SK-N-SH treated with all-trans-retinoic acid at 6 μM for 48 hours (cell line): ENCODE data around the gene MTMR3.
A peak's percentile ranks its signal among the peaks of the same experiment; 100 is the strongest.

ENCODE experiments used
- ATAC-seq: fragments of 200-7000 bp; cut with Tn5 transposase; 3 replicates; pipeline ENCODE4 v1.9.1; 2020; ENCODE audit warnings: mild to moderate bottlenecking, moderate library complexity
- ARNTL ChIP-seq: fragments of 450-650 bp; formaldehyde crosslinking; IDR thresholded peaks from 2 replicates; pipeline ENCODE4 v1.5.0; 2020; ENCODE audit warnings: low read depth, mild to moderate bottlenecking, moderate library complexity, borderline replicate concordance
- BACH2 ChIP-seq: fragments of 250-450 bp; sonication (Bioruptor Pico); IDR thresholded peaks from 2 replicates; pipeline ENCODE4 v1.9.0; 2021; ENCODE audit warnings: mild to moderate bottlenecking, borderline replicate concordance
- CREB5 ChIP-seq: fragments of 250-450 bp; sonication (Bioruptor Pico); IDR thresholded peaks from 2 replicates; pipeline ENCODE4 v1.5.1; 2020; ENCODE audit warnings: low read depth, mild to moderate bottlenecking, moderate library complexity
- CSDC2 ChIP-seq: fragments of 250-450 bp; sonication (Bioruptor Pico); IDR thresholded peaks from 2 replicates; pipeline ENCODE4 v1.5.0; 2020; ENCODE audit warnings: mild to moderate bottlenecking, moderate library complexity
- ESRRG ChIP-seq: fragments of 250-450 bp; sonication (Bioruptor Pico); IDR thresholded peaks from 2 replicates; pipeline ENCODE4 v1.6.1; 2021; ENCODE audit warnings: mild to moderate bottlenecking
- GLIS3 ChIP-seq: fragments of 250-450 bp; sonication (Bioruptor Pico); IDR thresholded peaks from 2 replicates; pipeline ENCODE4 v1.5.0; 2020; ENCODE audit warnings: mild to moderate bottlenecking, moderate library complexity
- OSR1 ChIP-seq: fragments of 250-450 bp; sonication (Bioruptor Pico); IDR thresholded peaks from 2 replicates; pipeline ENCODE4 v1.8.0; 2022; ENCODE audit warnings: moderate library complexity, mild to moderate bottlenecking, inconsistent platforms
- PATZ1 ChIP-seq: fragments of 250-450 bp; sonication (Bioruptor Pico); IDR thresholded peaks from 2 replicates; pipeline ENCODE4 v1.8.0; 2020; ENCODE audit warnings: mild to moderate bottlenecking, moderate library complexity, borderline replicate concordance
- POU6F1 ChIP-seq: fragments of 250-450 bp; sonication (Bioruptor Pico); IDR thresholded peaks from 2 replicates; pipeline ENCODE4 v1.8.0; 2021; ENCODE audit warnings: low read depth, mild to moderate bottlenecking, moderate library complexity, borderline replicate concordance
- PPARA ChIP-seq: fragments of 250-450 bp; sonication (Bioruptor Pico); IDR thresholded peaks from 2 replicates; pipeline ENCODE4 v1.5.0; 2020; ENCODE audit warnings: mild to moderate bottlenecking, borderline replicate concordance
- RARB ChIP-seq: fragments of 250-450 bp; sonication (Bioruptor Pico); IDR thresholded peaks from 2 replicates; pipeline ENCODE4 v1.8.0; 2021; ENCODE audit warnings: mild to moderate bottlenecking, moderate library complexity
- SNAI2 ChIP-seq: fragments of 250-450 bp; sonication (Bioruptor Pico); IDR thresholded peaks from 2 replicates; pipeline ENCODE4 v1.5.0; 2020; ENCODE audit warnings: mild to moderate bottlenecking, moderate library complexity
- TCF4 ChIP-seq: fragments of 250-450 bp; sonication (Bioruptor Pico); IDR thresholded peaks from 2 replicates; pipeline ENCODE4 v1.8.0; 2021; ENCODE audit warnings: mild to moderate bottlenecking, moderate library complexity, borderline replicate concordance
- ZC3H10 ChIP-seq: fragments of 250-450 bp; sonication (Bioruptor Pico); IDR thresholded peaks from 2 replicates; pipeline ENCODE4 v1.5.1; 2021; ENCODE audit warnings: mild to moderate bottlenecking, moderate library complexity
- ZFP3 ChIP-seq: fragments of 250-450 bp; sonication (Bioruptor Pico); IDR thresholded peaks from 2 replicates; pipeline ENCODE4 v1.5.0; 2020; ENCODE audit warnings: mild to moderate bottlenecking, moderate library complexity
- ZFP30 ChIP-seq: fragments of 450-650 bp; formaldehyde crosslinking; IDR thresholded peaks from 2 replicates; pipeline ENCODE4 v1.5.0; 2022; ENCODE audit warnings: mild to moderate bottlenecking, moderate library complexity
- ZNF565 ChIP-seq: fragments of 450-650 bp; formaldehyde crosslinking; conservative IDR thresholded peaks from 2 replicates; pipeline ENCODE4 v1.5.0; 2020; ENCODE audit warnings: low read depth, mild to moderate bottlenecking, moderate library complexity
- ZNF70 ChIP-seq: fragments of 450-650 bp; formaldehyde crosslinking; IDR thresholded peaks from 2 replicates; pipeline ENCODE4 v1.5.0; 2020; ENCODE audit warnings: mild to moderate bottlenecking, moderate library complexity
- ZNF8 ChIP-seq: fragments of 450-650 bp; formaldehyde crosslinking; IDR thresholded peaks from 2 replicates; pipeline ENCODE4 v1.5.0; 2020; ENCODE audit warnings: mild to moderate bottlenecking, moderate library complexity
- TF ChIP-seq, protein P1 (sequence below): fragments of 250-450 bp; sonication (Bioruptor Pico); IDR thresholded peaks from 2 replicates; pipeline ENCODE4 v1.5.1; 2021; ENCODE audit warnings: mild to moderate bottlenecking, moderate library complexity

The MTMR3 gene

GRCh38 chr22:30048681-30049080 lies 165.7 kb downstream of the MTMR3 start:
- TF ChIP-seq ZNF70 (CRISPR knock-in tag), result no peak
- TF ChIP-seq ZFP3 (CRISPR knock-in tag), result no peak
- no peak for ATAC-seq

GRCh38 chr22:30054067-30054763 lies 171.2 kb downstream of the MTMR3 start:
- ATAC-seq, result peak; percentile 68
- TF ChIP-seq ZC3H10 (CRISPR knock-in tag) (no peak), ARNTL (no peak), ZNF8 (no peak), ZFP3 (CRISPR knock-in tag) (no peak), SNAI2 (no peak)

GRCh38 chr22:30054764-30055069 lies 171.7 kb downstream of the MTMR3 start:
- TF ChIP-seq, protein P1, sequence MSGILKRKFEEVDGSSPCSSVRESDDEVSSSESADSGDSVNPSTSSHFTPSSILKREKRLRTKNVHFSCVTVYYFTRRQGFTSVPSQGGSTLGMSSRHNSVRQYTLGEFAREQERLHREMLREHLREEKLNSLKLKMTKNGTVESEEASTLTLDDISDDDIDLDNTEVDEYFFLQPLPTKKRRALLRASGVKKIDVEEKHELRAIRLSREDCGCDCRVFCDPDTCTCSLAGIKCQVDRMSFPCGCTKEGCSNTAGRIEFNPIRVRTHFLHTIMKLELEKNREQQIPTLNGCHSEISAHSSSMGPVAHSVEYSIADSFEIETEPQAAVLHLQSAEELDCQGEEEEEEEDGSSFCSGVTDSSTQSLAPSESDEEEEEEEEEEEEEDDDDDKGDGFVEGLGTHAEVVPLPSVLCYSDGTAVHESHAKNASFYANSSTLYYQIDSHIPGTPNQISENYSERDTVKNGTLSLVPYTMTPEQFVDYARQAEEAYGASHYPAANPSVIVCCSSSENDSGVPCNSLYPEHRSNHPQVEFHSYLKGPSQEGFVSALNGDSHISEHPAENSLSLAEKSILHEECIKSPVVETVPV, result no peak
- TF ChIP-seq ZFP30 (CRISPR knock-in tag) (no peak), OSR1 (CRISPR knock-in tag) (no peak), SNAI2 (no peak), ESRRG (no peak), ZNF8 (no peak), PPARA (CRISPR knock-in tag) (no peak), CSDC2 (CRISPR knock-in tag) (no peak), ZNF70 (CRISPR knock-in tag) (no peak), GLIS3 (CRISPR knock-in tag) (no peak), RARB (CRISPR knock-in tag) (no peak), PATZ1 (CRISPR knock-in tag) (no peak), CREB5 (no peak), ZC3H10 (CRISPR knock-in tag) (no peak), ARNTL (no peak)
- no peak for ATAC-seq

DNA sequence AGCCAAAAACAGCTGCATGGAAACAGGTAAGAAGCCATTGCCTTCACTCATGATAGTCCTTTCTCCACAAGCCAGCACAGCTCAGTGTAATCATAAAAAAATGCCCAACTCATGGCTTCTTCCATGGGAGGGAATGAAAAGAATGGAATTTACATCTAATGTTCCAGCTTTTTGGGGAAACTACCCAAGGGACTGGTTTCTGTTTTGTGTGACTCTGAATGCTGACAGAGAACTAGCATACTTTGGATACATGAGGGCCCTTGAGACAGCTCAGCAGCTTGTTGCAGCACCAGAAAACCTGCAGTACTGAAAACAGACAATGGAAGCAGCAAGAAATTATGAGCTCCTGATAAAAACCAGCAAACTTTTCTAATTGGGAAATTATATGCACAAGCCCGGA lies 173.0 kb downstream of the MTMR3 start:
- no peak for TF ChIP-seq POU6F1 (CRISPR knock-in tag)
- ATAC-seq, result no peak

DNA sequence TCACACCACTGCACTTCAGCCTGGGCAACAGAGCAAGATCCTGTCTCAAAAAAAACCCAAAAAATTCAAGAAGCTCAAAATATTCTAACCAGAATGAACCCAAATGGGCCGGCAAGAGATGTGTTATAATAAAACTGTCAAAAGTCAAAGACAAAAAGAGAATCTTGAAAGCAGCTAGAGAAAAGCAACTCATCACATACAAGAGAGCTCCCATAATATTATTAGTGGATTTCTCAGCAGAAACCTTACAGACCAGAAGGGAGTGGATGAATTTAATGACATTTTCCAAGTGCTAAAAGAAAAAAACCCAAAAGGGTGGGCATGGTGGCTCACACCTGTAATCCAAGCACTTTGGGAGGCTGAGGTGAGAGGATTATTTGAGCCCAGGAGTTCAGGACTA lies 174.4 kb downstream of the MTMR3 start:
- no peak for ATAC-seq
- TF ChIP-seq OSR1 (CRISPR knock-in tag) (no peak), SNAI2 (no peak), TCF4 (CRISPR knock-in tag) (no peak), BACH2 (CRISPR knock-in tag) (no peak), PATZ1 (CRISPR knock-in tag) (no peak), POU6F1 (CRISPR knock-in tag) (no peak), ZNF8 (no peak), ZNF565 (CRISPR knock-in tag) (no peak), CREB5 (no peak), CSDC2 (CRISPR knock-in tag) (no peak), ZNF70 (CRISPR knock-in tag) (no peak), ARNTL (no peak), PPARA (CRISPR knock-in tag) (no peak), ZFP30 (CRISPR knock-in tag) (no peak), GLIS3 (CRISPR knock-in tag) (no peak), ZFP3 (CRISPR knock-in tag) (no peak), ESRRG (no peak)
- TF ChIP-seq, protein P1, result no peak
